Mesothelial cell of epicardium (in vitro differentiated cells): ENCODE data around the gene DGCR2. TPM values are rescaled to one million over a fixed set of nuclear protein-coding genes. Genes with fewer than 3 reads are reported as not detected.

Experiments
- DNase-seq, 2 experiments: peaks; one replicate each; pipeline ENCODE4 v3.0.0; 2021; ENCODE audit warnings: low spot score in 2 of 2; ENCODE audit not compliant: unreplicated experiment in 2 of 2
- H3K27ac Mint-ChIP-seq: 2 replicates; pipeline ENCODE4 v1.8.0; 2021; ENCODE audit warnings: mixed read lengths
- H3K27me3 Mint-ChIP-seq: 2 replicates; pipeline ENCODE4 v1.8.0; 2021; ENCODE audit warnings: low read depth, mixed read lengths
- H3K36me3 Mint-ChIP-seq: 2 replicates; pipeline ENCODE4 v1.8.0; 2021; ENCODE audit warnings: mixed read lengths
- H3K4me1 Mint-ChIP-seq: 2 replicates; pipeline ENCODE4 v1.8.0; 2021; ENCODE audit warnings: mixed read lengths
- H3K4me3 Mint-ChIP-seq: 2 replicates; pipeline ENCODE4 v1.8.0; 2021; ENCODE audit warnings: mild to moderate bottlenecking, moderate library complexity, mixed read lengths
- H3K9me3 Mint-ChIP-seq: 2 replicates; pipeline ENCODE4 v1.8.0; 2021; ENCODE audit warnings: mixed read lengths
- CTCF ChIP-seq: fragments of 200-600 bp; sonication (generic); IDR thresholded peaks from one replicate; pipeline ENCODE4 v1.5.0; 2021; ENCODE audit warnings: antibody characterized with exemption; ENCODE audit not compliant: unreplicated experiment
- total RNA-seq: library from RNA; stranded (reverse); gene quantifications from 3 replicates; pipeline ENCODE4 v1.2.1, GENCODE V29; 2021

Gene DGCR2
- total RNA-seq, 1 donor from 2014 or later: 78.3 TPM

DNA sequence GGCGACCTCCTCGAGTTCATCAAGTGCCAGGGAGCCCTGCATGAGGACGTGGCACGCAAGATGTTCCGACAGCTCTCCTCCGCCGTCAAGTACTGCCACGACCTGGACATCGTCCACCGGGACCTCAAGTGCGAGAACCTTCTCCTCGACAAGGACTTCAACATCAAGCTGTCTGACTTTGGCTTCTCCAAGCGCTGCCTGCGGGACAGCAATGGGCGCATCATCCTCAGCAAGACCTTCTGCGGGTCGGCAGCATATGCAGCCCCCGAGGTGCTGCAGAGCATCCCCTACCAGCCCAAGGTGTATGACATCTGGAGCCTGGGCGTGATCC is 9.4 kb upstream of the DGCR2 start:
- no peaks in the 10 kb centered on the region for H3K9me3 Mint-ChIP-seq
- no peaks in the 10 kb centered on the region for H3K27me3 Mint-ChIP-seq
- no peak for TF ChIP-seq CTCF
- H3K27ac Mint-ChIP-seq: no peak overlapping the region
- DNase-seq: no peak
- peaks cover 34% of the 10 kb centered on the region for H3K36me3 Mint-ChIP-seq
- no peak overlapping the region for H3K4me3 Mint-ChIP-seq
- H3K4me1 Mint-ChIP-seq: no peaks in the 10 kb centered on the region

- H3K4me1 Mint-ChIP-seq: no peaks in the 10 kb centered on the region
- no peaks in the 10 kb centered on the region for H3K9me3 Mint-ChIP-seq
- no peak within 1 kb of the TSS for H3K4me3 Mint-ChIP-seq
- no peaks in the 10 kb centered on the region for H3K27me3 Mint-ChIP-seq
- H3K27ac Mint-ChIP-seq: no peak within 1 kb of the TSS
- H3K36me3 Mint-ChIP-seq: peaks cover 29% of the 10 kb centered on the region
- no peak for DNase-seq
- TF ChIP-seq CTCF: no peak
These were observed 8.9 kb upstream of the DGCR2 start, which contains the start of gene TSSK2 for GRCh38 chr22:19130959-19131684. Gene TSSK2 (plus strand): TSS chr22:19131308. CDS start chr22:19131400, 92 bp downstream.

DNA sequence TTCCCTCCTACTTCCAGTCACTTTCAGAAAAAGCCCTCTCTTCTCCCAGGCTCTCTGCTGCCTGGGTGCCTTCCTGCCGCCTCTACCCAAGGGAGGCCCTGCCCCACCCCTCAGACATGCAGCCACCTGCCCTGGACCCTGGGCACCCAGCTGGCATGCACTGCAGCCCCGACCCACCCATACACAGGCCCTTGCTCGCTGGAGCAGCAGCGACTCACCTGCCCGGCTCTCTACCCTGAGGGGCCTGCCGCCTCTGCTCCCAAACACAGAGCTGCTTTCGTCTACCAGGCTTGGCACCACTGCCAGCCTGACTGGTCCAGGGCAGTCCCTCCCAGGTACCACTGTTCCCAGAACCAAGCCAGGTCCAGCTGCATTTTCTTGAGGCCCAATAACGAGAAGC is 7.7 kb upstream of the DGCR2 start:
- no peaks in the 10 kb centered on the region for H3K4me1 Mint-ChIP-seq
- H3K4me3 Mint-ChIP-seq: no peak overlapping the region
- H3K27ac Mint-ChIP-seq: no peak overlapping the region
- no peaks in the 10 kb centered on the region for H3K27me3 Mint-ChIP-seq
- H3K9me3 Mint-ChIP-seq: no peaks in the 10 kb centered on the region
- H3K36me3 Mint-ChIP-seq: peaks cover 22% of the 10 kb centered on the region
- no peak for DNase-seq
- TF ChIP-seq CTCF: no peak

GRCh38 chr22:19128946-19129727 is 6.9 kb upstream of the DGCR2 start:
- DNase-seq: no peak
- Mint-ChIP-seq H3K4me1 (no peaks in the 10 kb centered on the region), H3K4me3 (no peak overlapping the region), H3K27ac (no peak overlapping the region), H3K36me3 (peaks cover 19% of the 10 kb centered on the region), H3K27me3 (no peaks in the 10 kb centered on the region), H3K9me3 (no peaks in the 10 kb centered on the region)
- no peak for TF ChIP-seq CTCF

DNA sequence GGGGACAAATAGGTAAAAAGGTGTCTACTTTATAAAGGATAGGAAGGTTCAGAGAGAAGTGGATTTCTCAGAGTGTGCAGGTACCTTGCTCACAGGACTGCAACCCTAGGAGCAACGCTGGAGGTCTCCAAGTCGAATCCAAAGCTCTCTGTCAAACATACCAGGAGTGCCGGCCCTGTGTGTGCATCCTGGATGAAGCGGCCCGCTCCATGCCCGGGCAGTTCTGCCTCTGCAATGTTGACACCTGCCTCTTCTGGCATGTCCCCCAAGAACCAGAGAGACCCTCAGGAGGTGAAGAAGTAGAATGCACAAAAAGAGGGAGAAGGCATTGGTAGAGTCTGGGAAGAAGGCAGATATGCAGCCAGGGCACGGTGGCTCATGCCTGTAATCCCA is 5.8 kb upstream of the DGCR2 start:
- Mint-ChIP-seq H3K4me1 (peaks cover 2% of the 10 kb centered on the region), H3K9me3 (no peaks in the 10 kb centered on the region), H3K4me3 (no peak overlapping the region), H3K27me3 (no peaks in the 10 kb centered on the region), H3K36me3 (peaks cover 18% of the 10 kb centered on the region), H3K27ac (no peak overlapping the region)
- TF ChIP-seq CTCF: no peak
- no peak for DNase-seq
